GM23338 (cell line): ENCODE measurements around the gene CNNM3. TPM values are rescaled to one million over a fixed set of nuclear protein-coding genes. Genes with fewer than 3 reads are reported as not detected.
A peak's percentile ranks its signal among the peaks of the same experiment; 100 is the strongest.

Source experiments
- ATAC-seq: fragments of 200-7000 bp; cut with Tn5 transposase; 3 replicates; pipeline ENCODE4 v1.9.1; 2020
- DNase-seq: peaks from one replicate; pipeline ENCODE4 v3.0.0-alpha.2; 2015; ENCODE audit warnings: low spot score
- H2AFZ ChIP-seq: fragments of 200-600 bp; sonication (generic); 2 replicates; pipeline ENCODE4 v1.8.0; 2016; ENCODE audit warnings: antibody characterized with exemption, mild to moderate bottlenecking, moderate library complexity
- H3F3A ChIP-seq: fragments of 200-600 bp; sonication (generic); replicated peaks from 2 replicates; pipeline ENCODE4 v1.8.0; 2017; ENCODE audit warnings: antibody characterized with exemption, mixed run types, low read depth
- H3K27ac ChIP-seq: fragments of 200-600 bp; sonication (generic); 2 replicates; pipeline ENCODE4 v1.6.1; 2016; ENCODE audit warnings: low read depth
- H3K27me3 ChIP-seq: fragments of 200-600 bp; sonication (generic); 2 replicates; pipeline ENCODE4 v1.8.0; 2016; ENCODE audit warnings: mild to moderate bottlenecking, mixed run types, moderate library complexity; ENCODE audit not compliant: insufficient read depth
- H3K36me3 ChIP-seq: fragments of 200-600 bp; sonication (generic); 2 replicates; pipeline ENCODE4 v1.8.0; 2016; ENCODE audit warnings: mild to moderate bottlenecking; ENCODE audit not compliant: insufficient read depth
- H3K4me1 ChIP-seq: fragments of 200-600 bp; sonication (generic); 2 replicates; pipeline ENCODE4 v1.8.0; 2016; ENCODE audit warnings: mild to moderate bottlenecking, moderate library complexity; ENCODE audit not compliant: insufficient read depth
- H3K4me2 ChIP-seq: fragments of 200-600 bp; sonication (generic); 2 replicates; pipeline ENCODE4 v1.7.1; 2017; ENCODE audit warnings: mixed run types
- H3K4me3 ChIP-seq: fragments of 200-600 bp; sonication (generic); 2 replicates; pipeline ENCODE4 v1.6.1; 2016; ENCODE audit warnings: mixed run types
- H3K79me2 ChIP-seq: fragments of 200-600 bp; sonication (generic); replicated peaks from 2 replicates; pipeline ENCODE4 v1.8.0; 2017; ENCODE audit warnings: mild to moderate bottlenecking; ENCODE audit not compliant: insufficient read depth
- H3K9me2 ChIP-seq: fragments of 200-600 bp; sonication (generic); 2 replicates; pipeline ENCODE4 v1.8.0; 2017; ENCODE audit not compliant: insufficient read depth
- H4K20me1 ChIP-seq: fragments of 200-600 bp; sonication (generic); replicated peaks from 2 replicates; pipeline ENCODE4 v1.8.0; 2017; ENCODE audit warnings: mild to moderate bottlenecking; ENCODE audit not compliant: insufficient read depth
- H3K27ac Mint-ChIP-seq: 2 replicates; pipeline ENCODE4 v1.8.0; 2020; ENCODE audit warnings: inconsistent platforms, mild to moderate bottlenecking, moderate library complexity, mixed read lengths
- H3K27me3 Mint-ChIP-seq: 3 replicates; pipeline ENCODE4 v1.8.0; 2022; ENCODE audit warnings: low read depth, mild to moderate bottlenecking, moderate library complexity, mixed read lengths, inconsistent platforms; ENCODE audit not compliant: insufficient read depth, poor library complexity
- H3K36me3 Mint-ChIP-seq: 3 replicates; pipeline ENCODE4 v1.8.0; 2021; ENCODE audit warnings: low read depth, mild to moderate bottlenecking, inconsistent platforms, moderate library complexity, mixed read lengths
- H3K4me1 Mint-ChIP-seq: 3 replicates; pipeline ENCODE4 v1.8.0; 2020; ENCODE audit warnings: mild to moderate bottlenecking, inconsistent platforms, mixed read lengths
- H3K4me3 Mint-ChIP-seq: 3 replicates; pipeline ENCODE4 v1.8.0; 2021; ENCODE audit warnings: moderate library complexity, mild to moderate bottlenecking, inconsistent platforms, mixed read lengths
- H3K9me3 Mint-ChIP-seq: 3 replicates; pipeline ENCODE4 v1.8.0; 2020; ENCODE audit warnings: moderate library complexity, mild to moderate bottlenecking, inconsistent platforms, mixed read lengths
- CREB1 ChIP-seq: fragments of 250-450 bp; sonication (Bioruptor Pico); IDR thresholded peaks from 2 replicates; pipeline ENCODE4 v1.5.0; 2020; ENCODE audit warnings: low read depth, mild to moderate bottlenecking, moderate library complexity
- EZH2 ChIP-seq: fragments of 200-600 bp; sonication (generic); IDR thresholded peaks from one replicate; pipeline ENCODE4 v1.8.0; 2017; ENCODE audit warnings: antibody characterized with exemption, mild to moderate bottlenecking, low read depth; ENCODE audit not compliant: unreplicated experiment
- EZH2phosphoT487 ChIP-seq: fragments of 200-600 bp; sonication (generic); IDR thresholded peaks from one replicate; pipeline ENCODE4 v1.8.1; 2018; ENCODE audit warnings: antibody characterized with exemption; ENCODE audit not compliant: unreplicated experiment
- JUNB ChIP-seq: IDR thresholded peaks from one replicate; pipeline ENCODE4 v1.6.1; 2016; ENCODE audit warnings: antibody characterized with exemption; ENCODE audit not compliant: unreplicated experiment
- NANOG ChIP-seq: IDR thresholded peaks from 2 replicates; pipeline ENCODE4 v1.6.1; 2016; ENCODE audit warnings: antibody characterized with exemption, borderline replicate concordance
- POLR2AphosphoS5 ChIP-seq: IDR thresholded peaks from 2 replicates; pipeline ENCODE4 v1.6.1; 2016; ENCODE audit warnings: antibody characterized with exemption, low read depth
- REST ChIP-seq: IDR thresholded peaks from one replicate; pipeline ENCODE4 v1.6.1; 2018; ENCODE audit warnings: antibody characterized with exemption; ENCODE audit not compliant: unreplicated experiment
- STAT1 ChIP-seq: IDR thresholded peaks from one replicate; pipeline ENCODE4 v1.6.1; 2016; ENCODE audit warnings: antibody characterized with exemption; ENCODE audit not compliant: unreplicated experiment
- ZNF114 ChIP-seq: fragments of 250-450 bp; sonication (Bioruptor Pico); IDR thresholded peaks from 2 replicates; pipeline ENCODE4 v1.5.0; 2020; ENCODE audit warnings: mild to moderate bottlenecking, moderate library complexity
- ZNF331 ChIP-seq: fragments of 250-450 bp; sonication (Bioruptor Pico); IDR thresholded peaks from 2 replicates; pipeline ENCODE4 v1.5.0; 2020; ENCODE audit warnings: low read depth, mild to moderate bottlenecking, moderate library complexity
- ZNF462 ChIP-seq: fragments of 250-450 bp; sonication (Bioruptor Pico); IDR thresholded peaks from 2 replicates; pipeline ENCODE4 v1.5.0; 2020; ENCODE audit warnings: mild to moderate bottlenecking, moderate library complexity
- polyA plus RNA-seq: library from polyadenylated mRNA; unstranded; fragments of >200 nt; fragmentation: Nextera tagmentation; extraction: Ambion mirVana; gene quantifications from 2 replicates; pipeline ENCODE4 v1.2.1, GENCODE V29; 2016
- total RNA-seq: library from RNA; depleted of rRNA; stranded (reverse); fragments of >200 nt; shearing (Covaris generic); gene quantifications from 2 replicates; pipeline ENCODE4 v1.2.3, GENCODE V29; 2014
- TF ChIP-seq, protein P1 (sequence below): IDR thresholded peaks from 2 replicates; pipeline ENCODE4 v1.6.1; 2016; ENCODE audit warnings: antibody characterized with exemption
- TF ChIP-seq, protein P2 (sequence below), 2 experiments: fragments of 200-600 bp in 1 of 2; sonication (generic) in 1 of 2; conservative IDR thresholded peaks; 2 replicates each; pipeline versions ENCODE4 v1.5.1 to v1.6.1; 2016 to 2017; ENCODE audit warnings: antibody characterized with exemption in 2 of 2, low read depth in 2 of 2, mild to moderate bottlenecking in 2 of 2, moderate library complexity in 1 of 2

Gene CNNM3
- total and polyA plus RNA-seq, 2 experiments from 2014 or later: 5.3 to 25.7 TPM

- peak overlapping the region; percentile 77; the same call in 1 of the 2 replicates for H3K27ac ChIP-seq
- H3K4me1 ChIP-seq: peaks cover 30% of the 10 kb centered on the region
- H3K27me3 Mint-ChIP-seq: peaks cover 35% of the 10 kb centered on the region
- peak overlapping the region; percentile 91 for H3K27ac Mint-ChIP-seq
- H3K4me1 Mint-ChIP-seq: peaks cover 40% of the 10 kb centered on the region
- H3K27me3 ChIP-seq: no peaks in the 10 kb centered on the region
- peaks cover 8% of the 10 kb centered on the region; the same call in 1 of the 2 replicates for H3F3A ChIP-seq
- ATAC-seq: peak; percentile 71
- no peaks in the 10 kb centered on the region for H3K9me2 ChIP-seq
- peak overlapping the region; percentile 67 for H2AFZ ChIP-seq
- H3K9me3 Mint-ChIP-seq: no peaks in the 10 kb centered on the region; the same call in 2 of the 3 replicates
- H3K4me2 ChIP-seq: peak overlapping the region; percentile 58
- H3K4me3 ChIP-seq: peak overlapping the region; percentile 26
- TF ChIP-seq ZNF114 (no peak), JUNB (no peak), POLR2AphosphoS5 (0 out of 2 replicates have a peak, but pooled peaks have one; percentile 14), EZH2phosphoT487 (no peak), ZNF331 (CRISPR knock-in tag) (no peak), NANOG (peak; percentile 36; the same call in 1 of the 2 replicates), STAT1 (no peak), CREB1 (CRISPR knock-in tag) (no peak), ZNF462 (CRISPR knock-in tag) (peak; percentile 49; the same call in 1 of the 2 replicates), REST (no peak), EZH2 (no peak)
- TF ChIP-seq, protein P1, sequence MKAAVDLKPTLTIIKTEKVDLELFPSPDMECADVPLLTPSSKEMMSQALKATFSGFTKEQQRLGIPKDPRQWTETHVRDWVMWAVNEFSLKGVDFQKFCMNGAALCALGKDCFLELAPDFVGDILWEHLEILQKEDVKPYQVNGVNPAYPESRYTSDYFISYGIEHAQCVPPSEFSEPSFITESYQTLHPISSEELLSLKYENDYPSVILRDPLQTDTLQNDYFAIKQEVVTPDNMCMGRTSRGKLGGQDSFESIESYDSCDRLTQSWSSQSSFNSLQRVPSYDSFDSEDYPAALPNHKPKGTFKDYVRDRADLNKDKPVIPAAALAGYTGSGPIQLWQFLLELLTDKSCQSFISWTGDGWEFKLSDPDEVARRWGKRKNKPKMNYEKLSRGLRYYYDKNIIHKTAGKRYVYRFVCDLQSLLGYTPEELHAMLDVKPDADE: no peak
- TF ChIP-seq, protein P2, sequence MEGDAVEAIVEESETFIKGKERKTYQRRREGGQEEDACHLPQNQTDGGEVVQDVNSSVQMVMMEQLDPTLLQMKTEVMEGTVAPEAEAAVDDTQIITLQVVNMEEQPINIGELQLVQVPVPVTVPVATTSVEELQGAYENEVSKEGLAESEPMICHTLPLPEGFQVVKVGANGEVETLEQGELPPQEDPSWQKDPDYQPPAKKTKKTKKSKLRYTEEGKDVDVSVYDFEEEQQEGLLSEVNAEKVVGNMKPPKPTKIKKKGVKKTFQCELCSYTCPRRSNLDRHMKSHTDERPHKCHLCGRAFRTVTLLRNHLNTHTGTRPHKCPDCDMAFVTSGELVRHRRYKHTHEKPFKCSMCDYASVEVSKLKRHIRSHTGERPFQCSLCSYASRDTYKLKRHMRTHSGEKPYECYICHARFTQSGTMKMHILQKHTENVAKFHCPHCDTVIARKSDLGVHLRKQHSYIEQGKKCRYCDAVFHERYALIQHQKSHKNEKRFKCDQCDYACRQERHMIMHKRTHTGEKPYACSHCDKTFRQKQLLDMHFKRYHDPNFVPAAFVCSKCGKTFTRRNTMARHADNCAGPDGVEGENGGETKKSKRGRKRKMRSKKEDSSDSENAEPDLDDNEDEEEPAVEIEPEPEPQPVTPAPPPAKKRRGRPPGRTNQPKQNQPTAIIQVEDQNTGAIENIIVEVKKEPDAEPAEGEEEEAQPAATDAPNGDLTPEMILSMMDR (conservative IDR thresholded peaks at IDR 0.05; ENCODE audit: low read depth in 2 of 2): no peak
- H3K4me3 Mint-ChIP-seq: peak overlapping the region; percentile 46
- H3K36me3 ChIP-seq: no peaks in the 10 kb centered on the region
- H3K36me3 Mint-ChIP-seq: no peaks in the 10 kb centered on the region
- no peaks in the 10 kb centered on the region for H4K20me1 ChIP-seq
- no peaks in the 10 kb centered on the region for H3K79me2 ChIP-seq
- DNase-seq: peak; percentile 69
Observed at GRCh38 chr2:96881349-96882195, 65.5 kb downstream of the CNNM3 start.
